ENCODE measurements around the gene ARPC2. TPM values are rescaled to one million over a fixed set of nuclear protein-coding genes. Genes with fewer than 3 reads are reported as not detected.
"Not testable (repeated sequence)": the region's sequence is repeated elsewhere in the genome, so short reads cannot be mapped to it uniquely, and the experiment has no call there.

ARPC2 gene
- total RNA-seq, 1 donor from 2014 or later, result 153 TPM

DNA sequence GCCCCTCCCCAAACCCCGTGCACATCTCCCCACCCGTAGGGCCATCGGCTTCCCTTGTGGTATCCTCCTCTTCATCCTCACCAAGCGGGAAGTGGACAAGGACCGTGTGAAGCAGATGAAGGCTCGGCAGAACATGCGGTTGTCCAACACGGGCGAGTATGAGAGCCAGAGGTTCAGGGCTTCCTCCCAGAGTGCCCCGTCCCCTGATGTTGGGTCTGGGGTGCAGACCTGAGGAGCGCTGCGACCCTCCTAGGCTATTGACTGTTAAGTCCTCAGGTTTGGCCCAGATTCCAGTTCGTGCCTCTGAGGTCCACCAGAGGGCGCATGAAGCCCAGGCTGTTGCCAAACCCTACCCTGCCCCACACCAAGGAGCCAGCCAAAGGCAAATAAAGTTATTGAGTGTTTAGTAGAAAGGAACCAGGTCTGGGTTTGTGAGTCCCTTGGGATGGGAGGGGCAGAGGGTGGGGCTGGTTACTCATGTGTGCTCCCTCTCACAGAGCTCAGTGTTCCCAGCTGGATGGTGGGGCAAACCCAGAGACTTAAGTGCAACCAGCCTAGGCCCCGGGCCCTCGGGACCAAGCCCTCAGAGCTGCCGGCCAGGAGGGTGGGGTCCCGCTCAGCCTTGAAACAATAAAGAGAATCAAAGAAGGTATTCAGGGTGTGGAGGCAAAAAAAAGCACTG lies 55.7 kb downstream of the ARPC2 start:
- H3K4me1 Mint-ChIP-seq (ENCODE audit: low read depth), result peaks cover 19% of the 10 kb centered on the region
- TF ChIP-seq, protein P1, sequence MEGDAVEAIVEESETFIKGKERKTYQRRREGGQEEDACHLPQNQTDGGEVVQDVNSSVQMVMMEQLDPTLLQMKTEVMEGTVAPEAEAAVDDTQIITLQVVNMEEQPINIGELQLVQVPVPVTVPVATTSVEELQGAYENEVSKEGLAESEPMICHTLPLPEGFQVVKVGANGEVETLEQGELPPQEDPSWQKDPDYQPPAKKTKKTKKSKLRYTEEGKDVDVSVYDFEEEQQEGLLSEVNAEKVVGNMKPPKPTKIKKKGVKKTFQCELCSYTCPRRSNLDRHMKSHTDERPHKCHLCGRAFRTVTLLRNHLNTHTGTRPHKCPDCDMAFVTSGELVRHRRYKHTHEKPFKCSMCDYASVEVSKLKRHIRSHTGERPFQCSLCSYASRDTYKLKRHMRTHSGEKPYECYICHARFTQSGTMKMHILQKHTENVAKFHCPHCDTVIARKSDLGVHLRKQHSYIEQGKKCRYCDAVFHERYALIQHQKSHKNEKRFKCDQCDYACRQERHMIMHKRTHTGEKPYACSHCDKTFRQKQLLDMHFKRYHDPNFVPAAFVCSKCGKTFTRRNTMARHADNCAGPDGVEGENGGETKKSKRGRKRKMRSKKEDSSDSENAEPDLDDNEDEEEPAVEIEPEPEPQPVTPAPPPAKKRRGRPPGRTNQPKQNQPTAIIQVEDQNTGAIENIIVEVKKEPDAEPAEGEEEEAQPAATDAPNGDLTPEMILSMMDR (IDR thresholded peaks at IDR 0.05; ENCODE audit: unreplicated experiment), result peak; percentile 97
- peak overlapping the region; percentile 80 for H3K27ac Mint-ChIP-seq
- H3K27me3 Mint-ChIP-seq, result no peaks in the 10 kb centered on the region
- peak; percentile 76 for DNase-seq (ENCODE audit: low spot score, unreplicated experiment)
- H3K4me3 Mint-ChIP-seq (ENCODE audit: low read depth), result peak overlapping the region; percentile 51
- no peaks in the 10 kb centered on the region for H3K9me3 Mint-ChIP-seq (ENCODE audit: low read depth)
- H3K36me3 Mint-ChIP-seq (ENCODE audit: insufficient read depth), result peaks cover 14% of the 10 kb centered on the region

DNA sequence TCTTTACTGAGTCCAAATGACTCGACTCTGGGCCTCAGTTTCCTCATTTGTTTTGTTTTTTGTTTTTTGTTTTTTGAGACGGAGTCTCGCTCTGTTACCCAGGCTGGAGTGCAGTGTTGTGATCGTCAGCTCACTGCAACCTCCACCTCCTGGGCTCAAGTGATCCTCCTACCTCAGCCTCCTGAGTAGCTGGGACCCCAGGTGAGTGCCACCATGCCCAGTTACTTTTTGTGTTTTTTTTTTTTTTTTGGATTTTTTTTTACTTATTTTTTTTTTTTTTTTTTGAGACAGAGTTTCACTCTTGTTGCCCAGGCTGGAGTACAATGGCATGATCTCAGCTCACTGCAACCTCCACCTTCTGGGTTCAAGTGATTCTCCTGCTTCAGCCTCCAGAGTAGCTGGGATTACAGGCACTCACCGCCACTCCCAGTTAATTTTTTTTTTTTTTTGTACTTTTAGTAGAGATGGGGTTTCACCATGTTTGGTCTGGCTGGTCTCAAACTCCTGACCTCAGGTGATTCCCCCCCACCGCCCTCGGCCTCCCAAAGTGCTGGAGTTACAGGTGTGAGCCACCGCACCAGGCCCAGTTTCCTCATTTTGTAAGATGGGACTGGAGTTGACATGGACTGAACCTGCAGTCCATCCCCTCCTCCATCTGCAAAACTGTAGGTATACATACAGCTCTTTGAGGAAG lies 56.4 kb downstream of the ARPC2 start:
- H3K4me3 Mint-ChIP-seq (ENCODE audit: low read depth); H3K27me3 Mint-ChIP-seq; H3K9me3 Mint-ChIP-seq (ENCODE audit: low read depth); DNase-seq (ENCODE audit: low spot score, unreplicated experiment): not testable (repeated sequence)
- peaks cover 14% of the 10 kb centered on the region for H3K36me3 Mint-ChIP-seq (ENCODE audit: insufficient read depth)
- peaks cover 19% of the 10 kb centered on the region for H3K4me1 Mint-ChIP-seq (ENCODE audit: low read depth)
- peak overlapping the region; percentile 82 for H3K27ac Mint-ChIP-seq

GRCh38 chr2:218273908-218274249 lies 56.9 kb downstream of the ARPC2 start:
- Mint-ChIP-seq H3K27ac (peak overlapping the region; percentile 82), H3K27me3 (no peaks in the 10 kb centered on the region), H3K36me3 (ENCODE audit: insufficient read depth) (peaks cover 14% of the 10 kb centered on the region), H3K4me3 (ENCODE audit: low read depth) (no peak overlapping the region), H3K9me3 (ENCODE audit: low read depth) (no peaks in the 10 kb centered on the region), H3K4me1 (ENCODE audit: low read depth) (peaks cover 19% of the 10 kb centered on the region)
- TF ChIP-seq, protein P1 (IDR thresholded peaks at IDR 0.05; ENCODE audit: unreplicated experiment), result no peak
- no peak for DNase-seq (ENCODE audit: low spot score, unreplicated experiment)

DNA sequence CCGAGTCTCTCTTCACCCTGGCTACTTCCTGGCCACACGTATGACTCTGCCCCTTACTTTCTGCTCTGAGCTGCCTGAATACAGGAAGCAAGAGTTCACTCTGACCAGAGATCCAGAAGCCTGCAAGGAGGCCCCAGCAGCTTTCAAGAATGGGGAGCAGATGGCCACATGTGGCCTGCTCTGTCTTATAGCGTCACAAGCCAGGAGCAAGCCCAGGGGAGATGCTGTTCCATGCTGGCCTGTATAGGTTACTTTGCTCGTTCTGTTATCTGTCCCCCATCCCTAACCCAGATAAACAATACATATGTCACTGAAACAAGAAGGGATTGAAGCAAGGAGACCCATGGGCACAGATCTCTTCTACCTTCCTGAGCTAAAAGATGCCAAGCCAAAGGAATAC lies 57.6 kb downstream of the ARPC2 start:
- H3K36me3 Mint-ChIP-seq (ENCODE audit: insufficient read depth), result peaks cover 11% of the 10 kb centered on the region
- H3K4me1 Mint-ChIP-seq (ENCODE audit: low read depth), result peaks cover 14% of the 10 kb centered on the region
- DNase-seq (ENCODE audit: low spot score, unreplicated experiment), result no peak
- TF ChIP-seq, protein P1 (IDR thresholded peaks at IDR 0.05; ENCODE audit: unreplicated experiment), result no peak
- no peak overlapping the region for H3K4me3 Mint-ChIP-seq (ENCODE audit: low read depth)
- H3K27ac Mint-ChIP-seq, result peak overlapping the region; percentile 62
- no peaks in the 10 kb centered on the region for H3K9me3 Mint-ChIP-seq (ENCODE audit: low read depth)
- H3K27me3 Mint-ChIP-seq, result no peaks in the 10 kb centered on the region

- H3K4me3 Mint-ChIP-seq (ENCODE audit: low read depth), result no peak overlapping the region
- no peaks in the 10 kb centered on the region for H3K27me3 Mint-ChIP-seq
- no peaks in the 10 kb centered on the region for H3K9me3 Mint-ChIP-seq (ENCODE audit: low read depth)
- peaks cover 14% of the 10 kb centered on the region for H3K4me1 Mint-ChIP-seq (ENCODE audit: low read depth)
- DNase-seq (ENCODE audit: low spot score, unreplicated experiment), result no peak
- H3K27ac Mint-ChIP-seq, result no peak overlapping the region
- H3K36me3 Mint-ChIP-seq (ENCODE audit: insufficient read depth), result peaks cover 18% of the 10 kb centered on the region
- TF ChIP-seq, protein P1 (IDR thresholded peaks at IDR 0.05; ENCODE audit: unreplicated experiment), result no peak
Measured at GRCh38 chr2:218275371-218276072, 58.5 kb downstream of the ARPC2 start.
